Putamen (tissue), 1 donor: Measurements from ENCODE around the gene TM9SF2.
"Not testable (repeated sequence)": the region's sequence is repeated elsewhere in the genome, so short reads cannot be mapped to it uniquely, and the experiment has no call there.

ENCODE experiments used
- DNase-seq: peaks from one replicate; pipeline ENCODE4 v3.0.0-alpha.2; 2016; ENCODE audit warnings: low spot score

Gene TM9SF2

GRCh38 chr13:99536023-99536422 is 34.8 kb downstream of the TM9SF2 start:
- no peak for DNase-seq

GRCh38 chr13:99540530-99540929 is 39.3 kb downstream of the TM9SF2 start:
- DNase-seq = no peak

- DNase-seq = no peak
Observed at GRCh38 chr13:99542788-99543406, 41.6 kb downstream of the TM9SF2 start.

GRCh38 chr13:99545361-99545760 is 44.1 kb downstream of the TM9SF2 start:
- no peak for DNase-seq

DNA sequence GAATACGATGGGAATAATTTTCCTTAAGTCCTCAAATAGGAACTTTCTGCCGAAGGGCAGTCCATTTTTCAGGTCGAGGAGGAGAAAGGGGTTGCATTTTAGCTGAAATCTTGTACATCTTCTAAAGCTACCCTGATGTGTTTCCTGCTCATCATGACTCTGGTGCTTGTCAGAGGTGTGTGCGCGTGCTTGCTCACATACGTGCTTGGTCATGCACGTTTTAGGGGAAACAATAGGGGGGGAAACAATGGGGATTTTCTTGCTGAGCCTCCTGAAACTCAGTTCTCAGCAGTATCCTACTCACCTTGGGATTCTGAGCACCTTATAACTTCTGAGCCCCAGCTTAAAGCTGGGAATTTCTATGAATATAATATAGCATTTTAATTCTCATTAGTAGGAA is 44.7 kb downstream of the TM9SF2 start:
- DNase-seq = no peak

DNA sequence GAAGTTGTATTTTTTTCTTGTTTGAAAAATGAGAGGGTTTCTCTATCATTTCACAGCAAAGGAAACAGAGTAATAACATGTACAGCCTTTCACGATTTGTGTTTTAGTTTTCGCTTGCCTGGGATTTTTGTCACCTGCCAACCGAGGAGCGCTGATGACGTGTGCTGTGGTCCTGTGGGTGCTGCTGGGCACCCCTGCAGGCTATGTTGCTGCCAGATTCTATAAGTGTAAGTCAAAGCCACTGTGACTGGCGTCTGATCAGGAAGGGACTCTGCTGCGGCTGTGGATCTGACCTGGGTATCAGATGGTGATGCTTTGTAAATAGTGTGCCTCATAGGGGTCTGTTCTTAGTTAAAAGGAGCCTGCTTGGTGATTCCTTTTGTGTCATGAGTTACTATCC is 45.6 kb downstream of the TM9SF2 start:
- DNase-seq = no peak

- DNase-seq = no peak
Observed at GRCh38 chr13:99548448-99548847, 47.2 kb downstream of the TM9SF2 start.

- no peak for DNase-seq
Observed at GRCh38 chr13:99553033-99553432, 51.8 kb downstream of the TM9SF2 start.

GRCh38 chr13:99555149-99555548 is 53.9 kb downstream of the TM9SF2 start:
- no peak for DNase-seq

- DNase-seq = no peak
Observed at GRCh38 chr13:99556867-99557443, 55.7 kb downstream of the TM9SF2 start.

DNA sequence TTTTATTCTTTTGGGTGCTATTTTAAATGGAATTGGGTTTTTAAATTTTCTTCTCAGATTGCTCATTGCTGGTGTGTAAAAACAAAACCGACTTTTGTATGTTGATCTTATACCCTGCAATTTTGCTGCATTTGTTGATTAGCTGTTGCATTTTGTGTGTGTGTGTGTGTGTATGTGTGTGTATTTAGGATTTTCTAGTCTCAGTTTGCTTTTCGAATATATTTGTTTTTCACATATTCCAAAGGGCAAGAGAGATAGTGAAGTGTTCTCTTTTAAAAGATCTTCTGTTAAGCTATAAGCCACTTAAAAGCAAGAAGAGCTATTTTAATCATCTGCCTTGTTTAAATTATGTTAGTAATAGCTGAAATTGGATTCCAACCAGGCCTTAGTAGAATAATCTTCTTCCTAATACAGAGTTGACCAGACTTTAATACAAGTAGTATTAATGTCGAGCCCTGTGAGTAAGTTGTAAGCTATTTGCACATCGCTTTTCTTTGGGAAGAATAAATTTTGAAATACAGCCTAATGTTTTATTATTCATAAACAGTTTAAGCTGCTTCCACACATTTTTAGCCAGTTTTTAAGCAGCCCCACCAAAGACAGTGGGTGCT is 57.4 kb downstream of the TM9SF2 start:
- no peak for DNase-seq

DNA sequence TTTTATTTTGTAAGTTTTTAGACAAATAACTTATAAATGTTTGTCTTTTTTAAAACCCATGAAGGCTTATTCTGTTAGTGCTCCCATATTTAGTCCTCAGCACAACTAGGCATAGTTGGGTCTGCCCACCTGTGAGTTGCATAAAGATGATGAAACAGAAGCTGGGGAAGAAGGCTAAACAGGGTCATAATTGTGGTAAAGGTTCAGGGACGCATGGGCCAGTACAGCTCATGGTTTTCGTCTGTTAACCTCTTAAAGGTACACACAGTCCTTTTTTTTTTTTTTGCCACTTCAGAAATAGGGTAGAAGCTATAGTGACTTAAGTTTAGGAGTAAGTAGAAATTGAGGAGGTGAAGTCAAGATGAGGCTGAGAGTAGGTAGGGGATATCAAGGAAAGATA is 58.3 kb downstream of the TM9SF2 start:
- DNase-seq = no peak

- DNase-seq = no peak
Observed at GRCh38 chr13:99563404-99563803, 62.1 kb downstream of the TM9SF2 start.

DNA sequence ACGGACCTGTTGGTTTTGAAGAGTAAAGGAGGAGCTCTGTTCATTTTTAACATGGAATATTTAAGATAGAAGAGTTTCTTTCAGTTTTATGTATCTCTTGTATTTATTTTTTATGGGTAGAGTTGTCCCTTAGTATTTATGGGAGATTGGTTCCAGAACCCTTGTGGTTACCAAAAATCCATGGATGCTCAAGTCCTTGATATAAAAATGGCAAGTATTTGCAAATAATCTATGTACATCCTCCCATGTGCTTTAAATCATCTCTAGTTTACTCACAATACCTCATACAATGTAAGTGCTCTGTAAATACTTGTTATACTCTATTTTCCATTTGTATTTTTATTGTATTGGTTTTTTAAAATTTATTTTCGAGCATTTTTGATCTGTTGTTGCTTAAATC is 63.1 kb downstream of the TM9SF2 start:
- DNase-seq = no peak

- DNase-seq = no peak
Observed at GRCh38 chr13:99565478-99566124, 64.3 kb downstream of the TM9SF2 start.

DNA sequence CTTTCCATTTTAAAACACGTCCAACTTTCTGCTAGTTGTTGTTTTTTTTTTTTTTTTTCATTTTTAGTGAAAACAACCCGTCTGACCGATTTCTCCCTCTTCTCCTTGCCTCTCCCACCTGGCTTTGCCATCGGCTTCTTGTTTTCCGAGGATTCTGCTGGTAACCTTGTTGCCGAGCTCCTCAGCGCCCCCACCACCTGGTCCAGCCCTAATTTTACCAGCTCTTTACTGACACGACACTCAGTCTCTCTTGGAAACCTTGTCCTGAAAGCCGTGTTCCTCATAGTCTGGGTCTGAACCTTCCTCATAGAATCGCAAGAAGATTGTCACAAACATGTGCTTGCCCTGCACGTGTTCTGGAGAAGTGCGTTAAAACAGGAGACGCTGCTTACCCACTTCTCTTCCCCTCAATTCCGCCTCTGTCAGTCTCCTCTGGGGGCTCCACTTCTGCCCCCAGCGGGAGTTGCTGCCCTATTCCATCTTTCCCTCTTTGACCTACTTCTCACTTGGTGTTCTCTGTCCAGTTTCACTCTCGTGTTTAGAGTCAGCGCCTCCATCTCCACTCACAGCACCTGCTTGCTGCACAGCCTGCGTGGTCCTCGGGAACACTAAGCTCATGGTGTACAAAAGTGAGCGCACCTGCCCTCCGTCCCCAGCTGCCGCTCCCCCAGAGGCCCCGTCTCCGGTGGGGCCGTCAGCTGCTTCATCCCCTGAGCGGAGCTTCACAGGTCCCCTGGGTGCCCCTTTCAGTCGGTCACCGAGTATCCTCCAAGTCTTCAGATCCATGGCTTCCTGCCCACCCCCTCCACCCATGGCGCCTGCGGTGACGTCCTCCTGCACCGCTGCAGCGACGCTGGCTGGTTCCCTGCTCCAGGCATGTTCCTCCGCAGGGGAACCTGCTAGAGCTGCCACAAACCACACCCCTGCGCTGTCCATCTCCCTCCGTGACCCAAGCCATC is 65.1 kb downstream of the TM9SF2 start:
- no peak for DNase-seq

DNA sequence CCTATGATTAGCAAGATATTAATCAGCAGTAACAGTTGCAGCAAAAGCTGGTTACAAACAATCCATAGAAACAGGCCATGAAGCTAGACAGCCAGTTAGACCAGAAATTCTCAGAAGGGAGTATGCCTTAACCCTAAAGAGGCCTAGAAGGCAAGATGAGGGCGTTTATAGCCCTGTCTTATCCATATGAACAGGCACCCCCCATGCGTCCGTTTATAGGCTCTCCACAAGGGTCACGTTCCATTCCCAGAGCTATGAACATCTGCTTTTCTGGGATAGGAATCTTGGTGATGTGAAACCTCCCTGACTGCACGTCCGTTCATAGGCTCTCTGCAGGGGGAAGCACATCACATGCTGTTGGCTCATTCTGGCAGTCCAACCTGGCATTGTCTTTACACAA is 67.6 kb downstream of the TM9SF2 start:
- DNase-seq = not testable (repeated sequence)

DNA sequence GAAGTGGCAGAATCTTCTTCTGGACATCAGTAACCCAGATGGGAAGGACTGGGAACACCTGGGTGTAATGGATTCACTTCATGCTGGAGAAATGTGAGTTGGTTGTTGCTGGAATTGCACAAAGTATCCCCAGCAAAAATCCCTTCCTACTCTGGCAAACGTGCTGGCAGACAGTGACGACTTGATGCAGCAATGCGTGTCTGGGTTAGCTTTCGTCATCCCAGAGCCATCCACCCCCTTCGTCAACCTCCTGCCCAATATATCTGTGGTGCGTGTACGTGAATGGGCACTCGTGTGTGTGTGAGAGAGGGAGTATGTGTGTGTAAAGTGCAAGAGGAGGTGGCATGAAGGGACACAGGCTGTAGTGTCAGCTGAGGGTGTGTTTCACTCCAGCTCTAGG is 70.9 kb downstream of the TM9SF2 start:
- DNase-seq = no peak

- DNase-seq = no peak
Observed at GRCh38 chr13:99572921-99573320, 71.6 kb downstream of the TM9SF2 start.

GRCh38 chr13:99575376-99576120 is 74.3 kb downstream of the TM9SF2 start:
- DNase-seq = no peak
